GM12878 (cell line): ENCODE measurements around the gene POLDIP3. TPM values are rescaled to one million over a fixed set of nuclear protein-coding genes. Genes with fewer than 3 reads are reported as not detected.

ENCODE experiments used
- ASH2L ChIP-seq: fragments of 300-600, 200-600 bp; sonication (generic); IDR thresholded peaks from 2 replicates; pipeline ENCODE4 v1.6.1; 2017; ENCODE audit warnings: low read depth, mild to moderate bottlenecking, borderline replicate concordance
- CEBPZ ChIP-seq: fragments of 150-350 bp; IDR thresholded peaks from 2 replicates; pipeline ENCODE4 v1.6.1; 2016; ENCODE audit warnings: low read depth, low read length
- CHD1 ChIP-seq: IDR thresholded peaks from 2 replicates; pipeline ENCODE4 v1.6.1; 2012; ENCODE audit warnings: low read depth, low read length, improper control_type of control experiment
- GATAD2B ChIP-seq: fragments of 450-650 bp; conservative IDR thresholded peaks from 2 replicates; pipeline ENCODE4 v1.6.1; 2017; ENCODE audit warnings: low read depth, mild to moderate bottlenecking, moderate library complexity
- MEF2B ChIP-seq: fragments of 450-650 bp; IDR thresholded peaks from 2 replicates; pipeline ENCODE4 v1.6.1; 2018; ENCODE audit warnings: mild to moderate bottlenecking, moderate library complexity; ENCODE audit not compliant: partially characterized antibody, poor library complexity, severe bottlenecking
- NR2F1 ChIP-seq: fragments of 450-650 bp; conservative IDR thresholded peaks from 2 replicates; pipeline ENCODE4 v1.6.1; 2017; ENCODE audit warnings: mild to moderate bottlenecking
- PML ChIP-seq: IDR thresholded peaks from 2 replicates; pipeline ENCODE4 v1.6.1; 2012; ENCODE audit warnings: low read length, inconsistent platforms
- SIX5 ChIP-seq: IDR thresholded peaks from 2 replicates; pipeline ENCODE4 v1.6.1; 2011; ENCODE audit warnings: mild to moderate bottlenecking, low read depth, low read length, moderate library complexity; ENCODE audit not compliant: severe bottlenecking
- SKIL ChIP-seq: fragments of 450-650 bp; IDR thresholded peaks from 2 replicates; pipeline ENCODE4 v1.6.1; 2017; ENCODE audit warnings: mild to moderate bottlenecking, low read depth, inconsistent platforms; ENCODE audit not compliant: poor library complexity, severe bottlenecking
- SMARCA5 ChIP-seq: fragments of 450-650 bp; IDR thresholded peaks from 2 replicates; pipeline ENCODE4 v1.6.1; 2017; ENCODE audit warnings: mild to moderate bottlenecking
- SPI1 ChIP-seq: IDR thresholded peaks from 2 replicates; pipeline ENCODE4 v1.6.1; 2011; ENCODE audit warnings: low read depth, mild to moderate bottlenecking, low read length, moderate library complexity, borderline replicate concordance; ENCODE audit not compliant: insufficient read depth
- ZNF592 ChIP-seq: fragments of 450-650 bp; IDR thresholded peaks from 2 replicates; pipeline ENCODE4 v1.6.1; 2017; ENCODE audit warnings: mild to moderate bottlenecking, moderate library complexity
- polyA plus RNA-seq, 11 experiments: library from polyadenylated mRNA; depleted of rRNA in 4 of 11; unstranded in 6 of 11; stranded (reverse) in 5 of 11; fragments of >200 nt; fragmentation: Nextera tagmentation in 4 of 11; fragmentation: Illumina TruSeq in 1 of 11; extraction: Ambion mirVana in 4 of 11; extraction: Trizol in 1 of 11; gene quantifications; 1 replicate in 1 of 11; 2 replicates in 10 of 11; pipeline versions ENCODE4 v1.2.1 to v1.2.3, GENCODE V29; 2011 to 2016; ENCODE audit warnings: inconsistent platforms in 2 of 11, missing spikeins in 2 of 11, low read depth in 1 of 11
- total RNA-seq, 4 experiments: library from RNA; depleted of rRNA in 3 of 4; stranded (reverse); fragments of >200 nt in 3 of 4; fragmentation: Illumina TruSeq in 1 of 4; extraction: Trizol in 1 of 4; gene quantifications; 2 replicates each; pipeline versions ENCODE4 v1.2.1 to v1.2.3, GENCODE V29; 2013 to 2021
- TF ChIP-seq, protein P1 (sequence below): fragments of 150-350 bp; IDR thresholded peaks from 2 replicates; pipeline ENCODE4 v1.6.1; 2014; ENCODE audit warnings: mild to moderate bottlenecking, low read depth, low read length
- TF ChIP-seq, protein P2 (sequence below): fragments of 450-650 bp; IDR thresholded peaks from 2 replicates; pipeline ENCODE4 v1.6.1; 2014; ENCODE audit warnings: mild to moderate bottlenecking
- TF ChIP-seq, protein P3 (sequence below): IDR thresholded peaks from 2 replicates; pipeline ENCODE4 v1.6.1; 2012; ENCODE audit warnings: low read depth, low read length, improper control_type of control experiment

The POLDIP3 gene
- total and polyA plus RNA-seq, 10 of the 15 experiments (the other 5 are each of a cell fraction or from before 2014, with no cell fraction given), result 14.8 to 60.2 (median 49.5) TPM

GRCh38 chr22:42615092-42615859 lies 593 bp upstream of the POLDIP3 start (continued):
- TF ChIP-seq NR2F1 (peak; percentile 94), ZNF592 (peak; percentile 71; the same call in 1 of the 2 replicates), SPI1 (no peak), CEBPZ (peak; percentile 47; the same call in 1 of the 2 replicates), GATAD2B (peak; percentile 90), ASH2L (no peak), PML (peak; percentile 100), SKIL (peak; percentile 86), CHD1 (no peak), MEF2B (no peak), SIX5 (peak; percentile 40), SMARCA5 (peak; percentile 81; the same call in 1 of the 2 replicates)
- TF ChIP-seq, protein P1, sequence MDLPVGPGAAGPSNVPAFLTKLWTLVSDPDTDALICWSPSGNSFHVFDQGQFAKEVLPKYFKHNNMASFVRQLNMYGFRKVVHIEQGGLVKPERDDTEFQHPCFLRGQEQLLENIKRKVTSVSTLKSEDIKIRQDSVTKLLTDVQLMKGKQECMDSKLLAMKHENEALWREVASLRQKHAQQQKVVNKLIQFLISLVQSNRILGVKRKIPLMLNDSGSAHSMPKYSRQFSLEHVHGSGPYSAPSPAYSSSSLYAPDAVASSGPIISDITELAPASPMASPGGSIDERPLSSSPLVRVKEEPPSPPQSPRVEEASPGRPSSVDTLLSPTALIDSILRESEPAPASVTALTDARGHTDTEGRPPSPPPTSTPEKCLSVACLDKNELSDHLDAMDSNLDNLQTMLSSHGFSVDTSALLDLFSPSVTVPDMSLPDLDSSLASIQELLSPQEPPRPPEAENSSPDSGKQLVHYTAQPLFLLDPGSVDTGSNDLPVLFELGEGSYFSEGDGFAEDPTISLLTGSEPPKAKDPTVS, result no peak; the same call in 1 of the 2 replicates
- TF ChIP-seq, protein P2, sequence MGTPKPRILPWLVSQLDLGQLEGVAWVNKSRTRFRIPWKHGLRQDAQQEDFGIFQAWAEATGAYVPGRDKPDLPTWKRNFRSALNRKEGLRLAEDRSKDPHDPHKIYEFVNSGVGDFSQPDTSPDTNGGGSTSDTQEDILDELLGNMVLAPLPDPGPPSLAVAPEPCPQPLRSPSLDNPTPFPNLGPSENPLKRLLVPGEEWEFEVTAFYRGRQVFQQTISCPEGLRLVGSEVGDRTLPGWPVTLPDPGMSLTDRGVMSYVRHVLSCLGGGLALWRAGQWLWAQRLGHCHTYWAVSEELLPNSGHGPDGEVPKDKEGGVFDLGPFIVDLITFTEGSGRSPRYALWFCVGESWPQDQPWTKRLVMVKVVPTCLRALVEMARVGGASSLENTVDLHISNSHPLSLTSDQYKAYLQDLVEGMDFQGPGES, result 0 out of 2 replicates have a peak, but pooled peaks have one; percentile 27
- TF ChIP-seq, protein P3, sequence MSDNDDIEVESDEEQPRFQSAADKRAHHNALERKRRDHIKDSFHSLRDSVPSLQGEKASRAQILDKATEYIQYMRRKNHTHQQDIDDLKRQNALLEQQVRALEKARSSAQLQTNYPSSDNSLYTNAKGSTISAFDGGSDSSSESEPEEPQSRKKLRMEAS, result no peak; the same call in 1 of the 2 replicates
